ENCODE data around the gene MACROD2. TPM values are rescaled to one million over a fixed set of nuclear protein-coding genes. Genes with fewer than 3 reads are reported as not detected.

Gene MACROD2
- polyA plus RNA-seq, 6 donors from 2014 or later, result 27.2 to 49.3 (median 36.4) TPM

GRCh38 chr20:14401479-14402138 lies 406.3 kb downstream of the MACROD2 start:
- Mint-ChIP-seq H3K36me3 (no peaks in the 10 kb centered on the region), H3K9me3 (peaks cover 0 to 2% (median 0%) of the 10 kb centered on the region in 7 donors), H3K4me1 (no peaks in the 10 kb centered on the region), H3K27me3 (peaks cover 0 to 10% (median 0%) of the 10 kb centered on the region in 3 donors), H3K27ac (no peak overlapping the region), H3K4me3 (no peak overlapping the region)
- ATAC-seq (ENCODE audit: low read depth in 2 of 2), result no peak
- DNase-seq, result no peak

- no peak for DNase-seq
- Mint-ChIP-seq H3K4me3 (no peak overlapping the region), H3K4me1 (no peaks in the 10 kb centered on the region), H3K27me3 (peaks cover 0 to 7% (median 0%) of the 10 kb centered on the region in 3 donors), H3K9me3 (no peaks in the 10 kb centered on the region), H3K27ac (no peak overlapping the region), H3K36me3 (no peaks in the 10 kb centered on the region)
- ATAC-seq (ENCODE audit: low read depth in 2 of 2), result no peak
Measured at GRCh38 chr20:14404515-14404914, 409.2 kb downstream of the MACROD2 start.

GRCh38 chr20:14406495-14406894 lies 411.2 kb downstream of the MACROD2 start:
- Mint-ChIP-seq H3K4me3 (no peak overlapping the region), H3K27me3 (no peaks in the 10 kb centered on the region), H3K4me1 (no peaks in the 10 kb centered on the region), H3K27ac (no peak overlapping the region), H3K9me3 (no peaks in the 10 kb centered on the region), H3K36me3 (no peaks in the 10 kb centered on the region)
- no peak for ATAC-seq (ENCODE audit: low read depth in 2 of 2)
- no peak for DNase-seq

GRCh38 chr20:14407336-14407735 lies 412.0 kb downstream of the MACROD2 start:
- H3K36me3 Mint-ChIP-seq, result no peaks in the 10 kb centered on the region
- no peak for DNase-seq
- H3K4me1 Mint-ChIP-seq, result no peaks in the 10 kb centered on the region
- H3K4me3 Mint-ChIP-seq, result no peak overlapping the region
- no peak for ATAC-seq (ENCODE audit: low read depth in 2 of 2)
- no peaks in the 10 kb centered on the region for H3K9me3 Mint-ChIP-seq
- no peaks in the 10 kb centered on the region for H3K27me3 Mint-ChIP-seq
- peak overlapping the region in 1 of 6 donors; percentile 2 for H3K27ac Mint-ChIP-seq

DNA sequence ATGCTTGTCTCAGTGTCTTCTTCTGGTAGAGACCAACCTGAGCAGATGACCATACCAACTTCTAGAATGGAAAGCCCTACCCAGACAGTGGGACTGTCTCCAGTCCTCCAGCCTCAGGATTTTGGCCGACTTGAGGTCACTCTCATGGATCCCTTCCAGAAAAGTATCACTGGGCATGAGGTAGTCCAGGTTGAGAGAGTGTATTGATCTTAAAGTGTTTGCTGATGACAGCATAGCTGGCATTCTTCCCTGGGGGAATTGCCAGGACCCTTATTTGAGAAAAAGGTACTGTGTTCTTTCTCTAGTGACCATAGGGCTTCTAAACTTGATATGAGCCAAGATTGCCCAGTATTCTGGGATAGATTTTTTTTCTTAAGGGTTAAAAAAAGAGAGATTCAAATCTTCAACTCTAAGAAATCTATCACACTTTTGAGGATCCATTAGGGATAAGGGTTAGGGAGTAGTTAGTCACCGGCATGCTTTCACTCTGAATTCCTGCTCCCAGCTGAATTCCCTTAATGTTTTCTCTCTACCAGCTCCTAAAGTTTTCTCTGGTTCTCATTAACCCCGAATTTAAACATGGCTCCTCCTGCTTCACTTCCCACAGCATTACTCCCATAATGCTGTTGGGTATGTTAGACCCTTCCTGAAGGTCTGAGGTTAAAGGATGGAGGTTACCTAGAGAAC lies 415.7 kb downstream of the MACROD2 start:
- no peaks in the 10 kb centered on the region for H3K36me3 Mint-ChIP-seq
- H3K27me3 Mint-ChIP-seq, result no peaks in the 10 kb centered on the region
- H3K9me3 Mint-ChIP-seq, result peaks cover 0 to 2% (median 0%) of the 10 kb centered on the region in 7 donors
- DNase-seq, result no peak
- H3K27ac Mint-ChIP-seq, result no peak overlapping the region
- no peaks in the 10 kb centered on the region for H3K4me1 Mint-ChIP-seq
- no peak overlapping the region for H3K4me3 Mint-ChIP-seq
- ATAC-seq (ENCODE audit: low read depth in 2 of 2), result no peak

- H3K36me3 Mint-ChIP-seq, result no peaks in the 10 kb centered on the region
- no peak for ATAC-seq (ENCODE audit: low read depth in 2 of 2)
Measured at GRCh38 chr20:14412065-14412681, 416.9 kb downstream of the MACROD2 start.

DNA sequence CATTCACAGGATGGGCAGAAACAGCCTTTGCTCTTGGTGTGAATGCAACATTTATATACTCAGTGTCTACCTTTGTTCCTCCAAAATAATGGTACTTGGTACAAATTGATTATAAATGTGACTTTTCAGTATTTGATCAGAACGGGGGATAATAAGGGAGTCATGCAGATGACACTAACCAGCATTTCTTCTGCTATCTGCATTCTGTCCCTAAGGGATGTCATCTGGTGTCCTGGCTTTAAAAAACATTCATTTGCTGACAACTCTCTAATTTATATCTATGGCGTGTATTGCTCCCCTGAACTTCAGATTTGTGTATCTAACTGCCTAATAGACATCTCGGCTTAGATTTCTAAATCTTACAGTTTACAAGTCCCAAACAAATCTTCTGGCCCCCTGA lies 418.5 kb downstream of the MACROD2 start:
- H3K9me3 Mint-ChIP-seq, result peaks cover 0 to 2% (median 0%) of the 10 kb centered on the region in 7 donors
- no peaks in the 10 kb centered on the region for H3K4me1 Mint-ChIP-seq
- no peak overlapping the region for H3K4me3 Mint-ChIP-seq
- no peak for DNase-seq
- H3K36me3 Mint-ChIP-seq, result no peaks in the 10 kb centered on the region
- H3K27me3 Mint-ChIP-seq, result peaks cover 0 to 6% (median 0%) of the 10 kb centered on the region in 3 donors
- ATAC-seq (ENCODE audit: low read depth in 2 of 2), result no peak
- H3K27ac Mint-ChIP-seq, result no peak overlapping the region

More at GRCh38 chr20:14412065-14412681, 416.9 kb downstream of the MACROD2 start:
- peaks cover 0 to 6% (median 0%) of the 10 kb centered on the region in 3 donors for H3K27me3 Mint-ChIP-seq
- H3K9me3 Mint-ChIP-seq, result peaks cover 0 to 2% (median 0%) of the 10 kb centered on the region in 7 donors
- H3K4me3 Mint-ChIP-seq, result no peak overlapping the region
- no peak overlapping the region for H3K27ac Mint-ChIP-seq
- H3K4me1 Mint-ChIP-seq, result no peaks in the 10 kb centered on the region
- DNase-seq, result no peak

DNA sequence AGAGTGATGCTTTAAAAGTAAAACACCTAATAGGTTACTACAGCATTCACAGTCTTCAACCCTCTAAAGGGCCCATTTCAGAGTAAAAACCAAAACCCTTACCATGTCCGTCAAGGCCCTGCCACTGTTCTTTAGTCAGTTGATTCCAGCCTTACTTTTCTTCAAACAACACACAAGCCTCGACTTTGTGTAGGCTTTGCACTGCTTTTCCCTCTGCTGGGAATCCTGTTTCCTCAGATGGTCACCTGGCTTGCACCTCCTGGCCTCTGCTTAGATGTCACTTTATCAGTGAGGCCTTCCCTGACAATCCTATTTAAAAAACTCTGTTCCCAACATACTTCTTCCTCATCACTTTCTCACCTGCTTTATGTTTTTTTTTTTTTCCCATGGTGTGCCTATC lies 419.2 kb downstream of the MACROD2 start:
- H3K4me3 Mint-ChIP-seq, result no peak overlapping the region
- no peak for ATAC-seq (ENCODE audit: low read depth in 2 of 2)
- H3K27ac Mint-ChIP-seq, result no peak overlapping the region
- no peak for DNase-seq
- H3K36me3 Mint-ChIP-seq, result no peaks in the 10 kb centered on the region
- H3K9me3 Mint-ChIP-seq, result peaks cover 0 to 2% (median 0%) of the 10 kb centered on the region in 7 donors
- no peaks in the 10 kb centered on the region for H3K4me1 Mint-ChIP-seq
- peaks cover 0 to 6% (median 0%) of the 10 kb centered on the region in 3 donors for H3K27me3 Mint-ChIP-seq

GRCh38 chr20:14415467-14415866 lies 420.2 kb downstream of the MACROD2 start:
- H3K4me3 Mint-ChIP-seq, result no peak overlapping the region
- DNase-seq (no peak), ATAC-seq (ENCODE audit: low read depth in 2 of 2) (no peak)
- peaks cover 0 to 6% (median 0%) of the 10 kb centered on the region in 3 donors for H3K27me3 Mint-ChIP-seq
- peaks cover 0 to 2% (median 0%) of the 10 kb centered on the region in 7 donors for H3K9me3 Mint-ChIP-seq
- H3K27ac Mint-ChIP-seq, result no peak overlapping the region
- H3K36me3 Mint-ChIP-seq, result no peaks in the 10 kb centered on the region
- H3K4me1 Mint-ChIP-seq, result no peaks in the 10 kb centered on the region

- Mint-ChIP-seq H3K9me3 (peaks cover 0 to 3% (median 0%) of the 10 kb centered on the region in 7 donors), H3K27ac (no peak overlapping the region), H3K4me1 (no peaks in the 10 kb centered on the region), H3K4me3 (no peak overlapping the region), H3K36me3 (no peaks in the 10 kb centered on the region), H3K27me3 (peaks cover 0 to 6% (median 0%) of the 10 kb centered on the region in 3 donors)
- DNase-seq, result no peak
- no peak for ATAC-seq (ENCODE audit: low read depth in 2 of 2)
Measured at GRCh38 chr20:14418376-14418775, 423.1 kb downstream of the MACROD2 start.

- Mint-ChIP-seq H3K4me1 (no peaks in the 10 kb centered on the region), H3K27me3 (peaks cover 0 to 5% (median 0%) of the 10 kb centered on the region in 3 donors), H3K4me3 (no peak overlapping the region), H3K9me3 (peaks cover 0 to 3% (median 0%) of the 10 kb centered on the region in 7 donors), H3K36me3 (no peaks in the 10 kb centered on the region), H3K27ac (no peak overlapping the region)
- DNase-seq (no peak), ATAC-seq (ENCODE audit: low read depth in 2 of 2) (no peak)
Measured at GRCh38 chr20:14422892-14423291, 427.6 kb downstream of the MACROD2 start.

DNA sequence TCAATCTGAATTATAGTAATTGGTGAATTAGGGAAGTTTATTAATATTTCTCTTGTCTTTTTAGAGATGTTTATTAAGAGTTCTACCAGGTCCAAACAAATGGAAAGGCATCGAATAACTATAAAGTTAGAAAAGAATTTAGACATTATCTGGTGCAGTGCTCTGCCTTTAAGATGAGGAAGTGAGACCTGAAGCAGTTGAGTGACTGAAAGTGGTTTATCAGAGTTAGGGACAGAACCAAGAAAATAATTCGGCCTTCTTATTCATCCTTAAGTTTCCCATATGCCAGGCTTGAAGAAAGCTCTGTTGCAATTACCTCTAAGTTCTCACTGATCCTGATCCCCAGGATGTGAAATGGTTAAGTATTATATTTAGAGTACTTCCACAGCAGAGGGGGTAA lies 436.3 kb downstream of the MACROD2 start:
- peaks cover 0 to 4% (median 0%) of the 10 kb centered on the region in 7 donors for H3K9me3 Mint-ChIP-seq
- no peaks in the 10 kb centered on the region for H3K4me1 Mint-ChIP-seq
- H3K27ac Mint-ChIP-seq, result no peak overlapping the region
- peaks cover 0 to 5% (median 0%) of the 10 kb centered on the region in 3 donors for H3K27me3 Mint-ChIP-seq
- ATAC-seq (ENCODE audit: low read depth in 2 of 2) (no peak), DNase-seq (no peak)
- no peaks in the 10 kb centered on the region for H3K36me3 Mint-ChIP-seq
- no peak overlapping the region for H3K4me3 Mint-ChIP-seq

DNA sequence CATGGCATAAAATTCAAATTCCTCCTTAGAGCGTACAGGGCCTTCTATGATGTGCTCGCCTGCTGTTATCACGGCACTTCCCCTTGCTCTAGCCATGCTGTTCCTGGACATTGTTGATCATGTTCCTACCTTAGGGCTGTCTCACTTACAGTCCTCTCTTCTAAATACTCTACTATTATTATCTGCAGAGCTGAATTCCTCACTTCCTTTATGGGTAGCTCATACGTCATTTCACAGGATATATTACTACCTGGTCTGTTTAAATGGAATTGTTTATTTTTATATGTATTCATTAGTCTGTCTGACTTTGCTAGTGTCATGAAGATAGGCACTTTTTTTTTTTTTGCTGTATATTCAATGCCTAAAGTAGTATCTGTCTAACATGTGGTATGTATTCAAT lies 436.8 kb downstream of the MACROD2 start:
- no peaks in the 10 kb centered on the region for H3K36me3 Mint-ChIP-seq
- no peak for DNase-seq
- H3K27ac Mint-ChIP-seq, result no peak overlapping the region
- H3K9me3 Mint-ChIP-seq, result peaks cover 0 to 4% (median 0%) of the 10 kb centered on the region in 7 donors
- ATAC-seq (ENCODE audit: low read depth in 2 of 2), result no peak
- no peaks in the 10 kb centered on the region for H3K4me1 Mint-ChIP-seq
- H3K4me3 Mint-ChIP-seq, result no peak overlapping the region
- peaks cover 0 to 3% (median 0%) of the 10 kb centered on the region in 3 donors for H3K27me3 Mint-ChIP-seq

DNA sequence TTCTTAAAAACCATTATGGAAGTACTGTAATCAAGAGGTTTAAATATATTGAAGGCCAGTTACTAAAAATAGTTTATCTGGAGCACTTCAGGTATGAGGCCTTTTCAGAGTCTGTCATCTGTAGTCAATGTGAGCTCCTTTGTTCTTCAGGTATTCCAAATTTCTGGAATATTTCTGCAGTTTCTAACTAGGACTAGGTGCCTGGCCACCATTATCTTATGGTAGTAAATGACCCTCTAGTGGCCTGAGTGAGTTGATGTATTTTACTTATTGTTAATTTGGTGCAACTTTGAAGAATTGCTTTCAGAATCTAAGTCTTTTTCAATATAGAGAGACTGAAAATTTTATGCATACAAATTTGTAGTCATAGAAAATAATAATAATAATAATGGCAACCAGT lies 437.3 kb downstream of the MACROD2 start:
- no peaks in the 10 kb centered on the region for H3K4me1 Mint-ChIP-seq

More for the DNA sequence above, 437.3 kb downstream of the MACROD2 start:
- DNase-seq (no peak), ATAC-seq (ENCODE audit: low read depth in 2 of 2) (no peak)
- H3K36me3 Mint-ChIP-seq, result no peaks in the 10 kb centered on the region
- H3K27ac Mint-ChIP-seq, result no peak overlapping the region
- no peaks in the 10 kb centered on the region for H3K27me3 Mint-ChIP-seq
- peaks cover 0 to 4% (median 0%) of the 10 kb centered on the region in 7 donors for H3K9me3 Mint-ChIP-seq
- H3K4me3 Mint-ChIP-seq, result no peak overlapping the region
